NCI-H345 (cell line): ENCODE results near the gene TMEM9.

Experiments
- DNase-seq: peaks from one replicate; lab custom pipeline; 2025; lab: John Stamatoyannopoulos, UW

The TMEM9 gene

GRCh38 chr1:201127755-201128455, 26.4 kb downstream of the TMEM9 start:
- DNase-seq, result no peak

DNA sequence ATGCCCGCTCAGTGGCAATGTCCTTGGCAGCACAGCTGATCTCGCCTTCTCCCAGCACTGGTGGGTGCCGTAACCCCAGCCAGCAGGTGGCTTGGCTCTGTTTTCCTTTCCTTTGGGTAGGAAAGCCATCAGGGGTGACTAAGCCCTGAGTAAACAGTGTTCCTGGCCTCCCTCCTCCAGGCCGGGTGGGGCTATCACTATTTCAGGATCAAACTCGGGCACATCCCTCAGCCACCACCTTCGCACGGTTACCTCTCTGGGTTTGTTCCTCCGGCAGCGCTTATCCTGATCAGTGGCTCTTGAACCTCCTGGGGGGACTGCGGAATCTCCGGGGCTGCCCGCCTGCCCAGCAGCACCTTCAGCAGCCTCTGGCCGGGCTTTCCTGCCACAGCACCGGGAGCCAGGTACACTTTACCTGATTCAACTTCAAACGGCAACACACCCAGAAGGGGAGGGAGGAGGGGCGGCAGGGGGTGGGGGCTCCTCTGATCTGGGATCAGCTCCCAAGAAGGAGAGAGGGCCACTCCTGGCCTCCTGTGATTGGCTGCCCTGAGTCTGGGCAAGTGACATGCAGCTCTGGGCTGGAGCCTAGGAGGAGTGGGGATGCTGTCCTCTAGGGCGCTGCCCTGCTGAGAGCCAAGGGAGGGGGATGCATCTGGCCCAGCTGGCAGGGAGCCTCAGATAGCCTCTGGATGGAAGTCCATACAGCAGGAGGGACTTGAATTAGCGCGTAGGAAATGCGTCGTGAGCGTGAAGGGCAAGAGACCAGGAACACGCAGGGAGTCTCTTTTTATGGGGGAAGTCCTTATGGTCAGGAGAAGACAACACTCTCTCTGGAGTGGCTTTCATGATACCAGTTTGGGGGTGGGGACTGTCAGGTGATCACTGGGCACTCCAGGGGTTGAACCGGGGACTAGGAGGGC, 27.2 kb downstream of the TMEM9 start, which contains the start of gene ASCL5:
Gene ASCL5 (minus strand): TSS at position 353 of the 923 bp plus-strand sequence. CDS start 11,812 bp downstream, outside the sequence.
- peak; percentile 43 for DNase-seq

GRCh38 chr1:201126463-201126831, 27.8 kb downstream of the TMEM9 start:
- no peak for DNase-seq

GRCh38 chr1:201125800-201126199, 28.5 kb downstream of the TMEM9 start:
- DNase-seq, result no peak

GRCh38 chr1:201125019-201125418, 29.3 kb downstream of the TMEM9 start:
- DNase-seq, result no peak

GRCh38 chr1:201123866-201124265, 30.4 kb downstream of the TMEM9 start:
- DNase-seq, result no peak

DNA sequence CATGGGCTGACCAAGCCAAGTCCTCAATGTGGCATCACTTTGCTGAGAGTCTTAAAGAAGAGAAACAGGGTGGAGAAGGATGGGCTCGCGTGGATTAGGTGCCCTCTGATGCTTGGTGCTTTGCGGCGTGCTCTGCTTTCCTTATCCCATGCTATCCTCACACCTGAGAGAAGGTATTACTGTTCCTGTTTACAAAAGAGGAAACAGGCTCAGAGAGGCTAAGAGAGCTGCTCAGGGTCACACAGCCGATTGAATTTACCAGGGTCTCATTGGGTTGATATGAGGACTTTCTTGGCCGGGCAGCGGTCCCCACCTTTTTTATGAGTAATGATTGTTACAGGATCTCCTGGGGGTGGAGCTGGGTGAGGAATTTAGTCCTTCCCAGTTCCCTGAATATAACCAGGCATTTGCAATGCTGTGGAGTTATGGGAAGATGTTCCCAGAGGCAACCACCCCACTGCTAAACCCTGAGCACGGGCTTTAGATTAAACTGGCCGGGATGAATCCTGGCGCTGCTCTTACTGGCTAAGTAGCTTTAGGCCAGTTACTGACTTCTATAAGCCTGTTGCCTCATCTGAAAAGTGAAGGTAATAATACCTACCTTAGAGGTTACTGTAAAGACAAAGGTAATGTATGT, 31.8 kb downstream of the TMEM9 start:
- no peak for DNase-seq

- peak; percentile 34 for DNase-seq
Observed at GRCh38 chr1:201119206-201120197, 34.8 kb downstream of the TMEM9 start.

GRCh38 chr1:201116091-201116490, 38.2 kb downstream of the TMEM9 start:
- no peak for DNase-seq

- DNase-seq, result no peak
Observed at GRCh38 chr1:201115390-201115937, 38.8 kb downstream of the TMEM9 start.

DNA sequence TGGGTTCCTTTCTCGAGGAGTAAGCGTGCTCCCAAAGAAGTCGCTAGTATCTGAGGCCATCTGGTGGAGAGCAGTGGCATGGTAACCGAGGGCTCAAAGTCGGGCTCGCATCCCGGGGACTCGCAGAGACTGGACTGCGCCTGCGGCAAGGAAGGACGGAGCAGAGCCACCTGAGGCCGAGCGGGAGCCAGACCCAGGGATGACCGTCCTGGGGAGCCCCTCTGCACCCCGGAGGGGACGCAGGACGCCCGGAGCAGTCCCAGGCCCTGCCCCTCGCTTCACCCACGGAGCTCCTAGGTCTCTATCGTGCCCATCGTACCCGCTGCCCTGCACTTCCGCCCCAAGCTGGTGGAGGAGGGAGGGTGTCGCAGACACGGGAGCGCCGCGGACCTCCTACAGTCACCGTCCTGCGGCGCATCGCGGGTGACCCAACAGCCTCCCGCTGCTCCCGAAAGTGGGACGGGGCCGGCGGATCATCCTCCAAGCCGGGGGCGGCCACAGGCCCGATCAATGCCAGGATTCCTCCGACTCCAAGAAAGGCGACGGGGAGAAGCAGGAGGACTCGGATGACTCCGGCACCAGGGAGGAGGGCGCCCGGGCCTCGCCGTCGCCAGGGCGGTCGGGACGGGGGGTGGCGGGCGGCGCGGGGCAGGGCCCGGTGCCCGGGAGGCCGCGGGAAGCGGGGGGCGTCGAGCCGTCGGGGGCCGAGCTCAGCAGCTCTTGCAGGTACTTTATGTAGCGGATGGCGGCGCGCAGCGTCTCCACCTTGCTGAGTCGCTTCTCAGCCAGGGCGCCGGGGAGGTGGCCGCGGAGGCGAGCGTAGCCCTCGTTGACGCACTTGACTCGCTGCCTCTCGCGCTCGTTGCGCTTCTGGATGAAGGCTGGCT, 39.8 kb downstream of the TMEM9 start:
- DNase-seq, result peak; percentile 95

GRCh38 chr1:201113451-201114244, 40.6 kb downstream of the TMEM9 start:
- no peak for DNase-seq

GRCh38 chr1:201112926-201113325, 41.3 kb downstream of the TMEM9 start:
- DNase-seq, result no peak

DNA sequence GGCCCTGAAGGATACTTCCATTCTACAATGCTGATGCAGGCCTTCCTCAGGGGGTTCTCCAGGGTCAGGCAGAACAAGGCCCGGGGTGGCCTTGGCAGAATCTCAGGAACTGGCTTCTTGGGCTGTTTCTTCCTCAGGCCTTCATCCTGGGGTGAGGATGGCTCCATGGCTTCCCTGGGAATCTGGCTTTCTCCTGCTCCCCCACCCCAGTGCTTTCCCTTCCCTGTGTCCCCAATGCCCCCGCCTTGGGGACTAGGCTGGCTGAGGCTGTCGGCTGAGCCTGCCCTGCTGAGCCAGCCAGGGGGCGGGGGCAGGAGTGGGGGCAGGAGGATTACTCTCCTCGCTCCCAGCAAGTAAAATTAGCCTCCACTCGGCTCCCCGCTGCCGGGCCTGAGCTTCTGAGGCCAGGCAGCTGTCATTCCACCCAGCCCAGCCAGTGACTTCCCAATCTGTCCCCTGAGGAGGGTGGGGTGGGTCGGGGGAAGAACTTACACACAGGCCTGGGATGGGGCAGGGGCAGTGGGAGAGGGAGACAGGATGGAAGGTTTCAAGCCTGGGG, 42.0 kb downstream of the TMEM9 start, which contains the start of gene CACNA1S:
Gene CACNA1S (minus strand): TSS at position 254 of the 559 bp plus-strand sequence. CDS start 87 bp downstream, at position 167.
- no peak for DNase-seq

GRCh38 chr1:201111672-201112071, 42.6 kb downstream of the TMEM9 start:
- DNase-seq, result no peak

- DNase-seq, result no peak
Observed at GRCh38 chr1:201111156-201111555, 43.1 kb downstream of the TMEM9 start.

DNA sequence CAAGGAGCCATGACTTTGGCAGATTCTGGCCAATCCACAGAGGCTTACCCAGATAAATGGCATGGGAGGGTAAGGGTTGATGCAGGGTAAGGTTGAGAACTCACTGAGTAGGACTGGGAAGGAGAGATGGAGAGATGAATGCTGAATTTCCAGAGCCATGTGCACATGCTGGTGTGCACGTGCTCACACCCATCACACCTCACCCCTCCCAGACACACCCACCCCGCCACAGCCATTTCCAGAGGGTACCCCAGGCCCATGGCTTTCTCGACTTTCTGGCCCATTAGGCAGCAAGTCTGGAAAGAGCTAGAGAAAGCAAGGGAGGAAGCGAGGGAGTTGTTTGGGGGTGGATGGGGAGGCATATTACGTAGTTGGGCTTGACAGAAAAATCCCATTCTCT, 43.7 kb downstream of the TMEM9 start:
- DNase-seq, result no peak

DNA sequence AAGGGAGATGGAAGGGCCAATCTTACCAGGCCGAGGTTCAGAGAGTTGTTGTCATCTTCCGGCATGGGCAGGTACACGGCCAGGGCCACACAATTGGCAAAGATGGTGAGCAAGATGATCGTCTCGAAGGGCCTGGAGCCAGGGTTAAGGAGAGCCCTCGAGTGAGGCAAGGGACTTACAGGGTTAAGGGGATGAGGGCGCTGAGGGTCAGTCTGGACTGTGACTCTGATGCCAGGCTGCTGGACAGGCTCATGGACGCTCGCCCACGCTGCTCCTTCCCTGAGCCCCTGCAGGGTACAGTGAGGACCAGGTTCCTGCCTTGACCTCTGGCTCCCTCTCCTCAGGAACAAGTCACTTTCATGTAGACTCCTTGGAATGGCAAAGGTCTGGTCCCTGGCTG, 44.1 kb downstream of the TMEM9 start:
- no peak for DNase-seq

DNA sequence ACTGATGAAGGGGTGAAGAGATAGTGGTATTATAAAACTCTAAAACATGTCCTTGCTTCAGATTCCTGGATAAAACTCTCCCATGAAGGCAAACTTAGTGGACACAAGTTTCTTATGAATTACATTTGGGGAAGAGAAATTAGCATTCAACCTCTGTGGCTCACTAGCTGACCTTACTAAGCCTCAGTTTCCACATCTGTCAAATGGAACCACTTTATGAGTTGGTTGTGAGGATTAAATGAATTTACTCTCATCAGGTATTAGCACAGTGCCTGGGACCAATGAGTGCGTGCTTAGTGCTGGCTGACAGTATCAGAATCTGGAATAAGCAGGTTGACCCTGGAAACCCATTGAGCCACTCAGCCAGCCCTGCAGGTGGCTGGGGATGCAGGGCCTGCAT, 44.6 kb downstream of the TMEM9 start:
- no peak for DNase-seq
